Tibial nerve (tissue), 4 donors: ENCODE measurements around the gene MYCL. TPM values are rescaled to one million over a fixed set of nuclear protein-coding genes. Genes with fewer than 3 reads are reported as not detected.

Experiments
- DNase-seq, 2 donors: peaks; one replicate each; pipeline ENCODE4 v3.0.0-alpha.2; 2019; ENCODE audit warnings: low spot score in 2 of 2
- H3K27ac ChIP-seq, 4 donors: fragments of 200-600 bp; sonication (generic) in 3 of 4; one replicate each; pipeline ENCODE4 v1.5.1; 2017 to 2019; ENCODE audit warnings: mild to moderate bottlenecking in 1 of 4
- H3K27me3 ChIP-seq, 2 donors: fragments of 200-600 bp; sonication (generic) in 1 of 2; one replicate each; pipeline versions ENCODE4 v1.5.1 to v1.6.0; 2017 to 2019
- H3K36me3 ChIP-seq, 3 donors: fragments of 200-600 bp; sonication (generic); one replicate each; pipeline ENCODE4 v1.5.1; 2018 to 2019
- H3K4me1 ChIP-seq, 4 donors: fragments of 200-600 bp; sonication (generic) in 3 of 4; one replicate each; pipeline ENCODE4 v1.5.1; 2017 to 2019
- H3K4me3 ChIP-seq, 4 donors: fragments of 200-600 bp; sonication (generic) in 3 of 4; one replicate each; pipeline ENCODE4 v1.5.1; 2017 to 2019; ENCODE audit warnings: mild to moderate bottlenecking in 1 of 4, moderate library complexity in 1 of 4
- H3K9me3 ChIP-seq, 4 donors: fragments of 200-600 bp; sonication (generic) in 3 of 4; one replicate each; pipeline ENCODE4 v1.5.1; 2017 to 2019
- CTCF ChIP-seq, 5 experiments: fragments of 200-600 bp in 3 of 5; fragments of 450-650 bp in 2 of 5; sonication (generic) in 3 of 5; IDR thresholded peaks; one replicate each; pipeline ENCODE4 v1.5.1; 2016 to 2019; ENCODE audit warnings: antibody characterized with exemption in 5 of 5, mild to moderate bottlenecking in 3 of 5, moderate library complexity in 2 of 5
- EP300 ChIP-seq, 2 donors: sonication (generic); formaldehyde crosslinking; IDR thresholded peaks; one replicate each; pipeline ENCODE4 v1.6.1; 2017; ENCODE audit warnings: antibody characterized with exemption in 2 of 2, mild to moderate bottlenecking in 1 of 2
- POLR2A ChIP-seq, 2 donors: fragments of 450-650 bp; IDR thresholded peaks; one replicate each; pipeline ENCODE4 v1.6.1; 2017; ENCODE audit warnings: antibody characterized with exemption in 2 of 2, mild to moderate bottlenecking in 2 of 2, moderate library complexity in 2 of 2
- WGBS, 2 donors: methylation state at CpG; one replicate each; pipeline ENCODE4 v1.1.5; 2018; 5-methylcytosine and 5-hydroxymethylcytosine counted together
- total RNA-seq, 4 donors: library from RNA; depleted of rRNA; stranded (reverse); fragments of >200 nt; gene quantifications; one replicate each; pipeline ENCODE4 v1.1.0, GENCODE V29; 2016

The MYCL gene
- total RNA-seq, 4 donors from 2014 or later, result 0.30 to 1.8 (median 0.86) TPM

GRCh38 chr1:39938856-39939255 lies 37.1 kb upstream of the MYCL start:
- DNase-seq, result no peak
- WGBS, 2 donors, result 92 to 95% methylated on average over 8 of the region's 8 CpGs

GRCh38 chr1:39936724-39937491 lies 35.2 kb upstream of the MYCL start:
- WGBS, 2 donors, result 88 to 96% methylated on average over 2 of the region's 2 CpGs
- TF ChIP-seq CTCF (IDR thresholded peaks at IDR 0.05) (no peak), EP300 (IDR thresholded peaks at IDR 0.05) (peak in 1 of 2 donors; percentile 28)
- H3K4me1 ChIP-seq, result peaks cover 0 to 11% (median 0%) of the 10 kb centered on the region in 4 donors

More at GRCh38 chr1:39938856-39939255, 37.1 kb upstream of the MYCL start:
- TF ChIP-seq CTCF (IDR thresholded peaks at IDR 0.05) (no peak), EP300 (IDR thresholded peaks at IDR 0.05) (no peak), POLR2A (IDR thresholded peaks at IDR 0.05) (no peak)
- peaks cover 0 to 7% (median 0%) of the 10 kb centered on the region in 4 donors for H3K4me1 ChIP-seq
- H3K9me3 ChIP-seq, result no peaks in the 10 kb centered on the region
- no peaks in the 10 kb centered on the region for H3K27me3 ChIP-seq
- H3K4me3 ChIP-seq, result no peak overlapping the region
- no peak overlapping the region for H3K27ac ChIP-seq
- no peaks in the 10 kb centered on the region for H3K36me3 ChIP-seq

GRCh38 chr1:39933956-39934941 lies 32.5 kb upstream of the MYCL start:
- Histone ChIP-seq H3K27me3 (no peaks in the 10 kb centered on the region), H3K27ac (peak overlapping the region in 3 of 4 donors; percentile 52 to 69 (median 60)), H3K36me3 (no peaks in the 10 kb centered on the region), H3K4me3 (no peak overlapping the region), H3K9me3 (no peaks in the 10 kb centered on the region), H3K4me1 (peaks cover 0 to 6% (median 0%) of the 10 kb centered on the region in 4 donors)
- 51 to 53% methylated on average over 12 of the region's 12 CpGs for whole genome bisulfite sequencing, 2 donors
- no peak for TF ChIP-seq POLR2A (IDR thresholded peaks at IDR 0.05)
- TF ChIP-seq EP300 (IDR thresholded peaks at IDR 0.05), result peak; percentile 42 to 92
- TF ChIP-seq CTCF (IDR thresholded peaks at IDR 0.05), result no peak
- DNase-seq, result peak; percentile 62 to 86

More at GRCh38 chr1:39936724-39937491, 35.2 kb upstream of the MYCL start:
- peak overlapping the region in 1 of 4 donors; percentile 12 for H3K4me3 ChIP-seq
- H3K36me3 ChIP-seq, result no peaks in the 10 kb centered on the region
- H3K9me3 ChIP-seq, result no peaks in the 10 kb centered on the region
- no peaks in the 10 kb centered on the region for H3K27me3 ChIP-seq
- peak overlapping the region in 3 of 4 donors; percentile 40 to 52 (median 48) for H3K27ac ChIP-seq
- DNase-seq, result peak in 1 of 2 donors; percentile 14

GRCh38 chr1:39928809-39929587 lies 27.3 kb upstream of the MYCL start:
- H3K4me1 ChIP-seq, result peaks cover 0 to 6% (median 2%) of the 10 kb centered on the region in 4 donors
- WGBS, 2 donors, result 71 to 72% methylated on average over 6 to 7 of the region's 7 CpGs

More at GRCh38 chr1:39928809-39929587, 27.3 kb upstream of the MYCL start:
- H3K27me3 ChIP-seq, result no peaks in the 10 kb centered on the region
- no peaks in the 10 kb centered on the region for H3K9me3 ChIP-seq
- H3K27ac ChIP-seq, result no peak overlapping the region
- DNase-seq, result no peak
- H3K36me3 ChIP-seq, result no peaks in the 10 kb centered on the region
- TF ChIP-seq POLR2A (IDR thresholded peaks at IDR 0.05) (no peak), CTCF (IDR thresholded peaks at IDR 0.05) (no peak), EP300 (IDR thresholded peaks at IDR 0.05) (no peak)
- H3K4me3 ChIP-seq, result no peak overlapping the region
